Mucosa of stomach (tissue), 1 donor: ENCODE data around the gene KRTAP16-1.

Source experiments
- H3K27me3 ChIP-seq: one replicate; pipeline ENCODE4 v1.7.0; 2013; ENCODE audit warnings: mild to moderate bottlenecking, low read length; ENCODE audit not compliant: control insufficient read depth, insufficient read depth
- H3K36me3 ChIP-seq: one replicate; pipeline ENCODE4 v1.7.0; 2013; ENCODE audit warnings: low read length; ENCODE audit not compliant: control insufficient read depth, insufficient read depth
- H3K4me1 ChIP-seq: one replicate; pipeline ENCODE4 v1.7.0; 2013; ENCODE audit warnings: mild to moderate bottlenecking, low read length; ENCODE audit not compliant: control insufficient read depth, insufficient read depth
- H3K4me3 ChIP-seq: one replicate; pipeline ENCODE4 v1.7.0; 2013; ENCODE audit warnings: low read length
- H3K9ac ChIP-seq: one replicate; pipeline ENCODE4 v1.7.0; 2013; ENCODE audit warnings: mild to moderate bottlenecking, low read length, moderate library complexity
- H3K9me3 ChIP-seq: one replicate; pipeline ENCODE4 v1.7.0; 2013; ENCODE audit warnings: mild to moderate bottlenecking, low read length, moderate library complexity; ENCODE audit not compliant: control insufficient read depth
- donor health status: Pancreatic carcinoma.

The KRTAP16-1 gene

DNA sequence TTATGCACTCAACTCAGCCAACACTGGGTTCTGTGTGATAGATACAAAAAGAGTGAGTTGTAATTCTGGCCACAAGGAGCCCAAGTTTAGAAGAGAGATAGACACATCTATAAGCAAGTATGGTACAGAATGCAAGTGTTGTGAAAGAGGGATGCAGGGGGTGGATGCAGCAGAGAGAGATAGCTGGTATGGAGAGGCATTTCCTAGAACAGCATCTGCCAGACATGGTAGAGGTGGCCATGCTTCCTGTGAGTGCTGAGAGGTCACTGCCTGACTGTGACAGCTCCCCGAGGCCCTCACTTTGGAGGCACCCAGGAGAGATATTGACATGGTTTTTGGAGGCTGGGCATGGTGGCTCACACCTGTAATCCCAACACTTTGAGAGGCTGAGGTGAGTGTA lies 2.0 kb upstream of the KRTAP16-1 start:
- H3K36me3 ChIP-seq: no peaks in the 10 kb centered on the region
- no peaks in the 10 kb centered on the region for H3K9me3 ChIP-seq
- H3K9ac ChIP-seq: no peak overlapping the region
- no peaks in the 10 kb centered on the region for H3K4me1 ChIP-seq
- H3K27me3 ChIP-seq: no peaks in the 10 kb centered on the region
- H3K4me3 ChIP-seq: no peak overlapping the region

DNA sequence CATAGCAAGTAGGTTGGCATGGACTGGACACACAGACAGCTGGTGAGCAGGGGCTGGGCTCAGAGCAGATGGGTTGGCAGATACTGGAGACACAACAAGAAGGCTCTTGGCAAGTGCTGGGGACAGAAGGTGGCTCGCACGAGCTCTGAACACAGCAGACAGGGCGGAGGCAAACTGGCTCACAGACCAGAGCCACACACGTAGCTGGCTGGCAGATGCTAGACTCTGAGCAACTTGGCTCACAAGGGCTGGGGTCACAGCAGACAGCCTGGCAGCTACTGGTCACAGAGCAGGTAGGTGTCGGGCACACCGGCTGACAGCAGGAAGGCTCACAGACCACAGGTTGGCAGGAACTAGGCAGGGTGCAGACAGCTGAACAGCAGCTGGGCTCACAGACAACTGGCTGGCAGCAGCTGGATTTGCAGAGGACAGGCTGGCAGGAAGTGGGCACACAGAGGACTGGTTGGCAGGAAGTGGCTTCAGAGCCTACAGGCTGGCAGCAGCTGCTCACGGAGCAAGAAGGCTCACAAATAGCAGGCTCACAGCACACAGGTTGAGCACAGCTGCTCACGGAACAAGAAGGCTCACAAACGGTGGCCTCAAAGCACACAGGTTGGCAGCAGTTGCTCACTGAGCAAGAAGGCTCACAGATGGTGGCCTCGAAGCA lies 725 bp downstream of the KRTAP16-1 start:
- Histone ChIP-seq H3K36me3 (no peaks in the 10 kb centered on the region), H3K9me3 (no peaks in the 10 kb centered on the region), H3K27me3 (no peaks in the 10 kb centered on the region), H3K4me1 (no peaks in the 10 kb centered on the region), H3K9ac (no peak overlapping the region), H3K4me3 (no peak overlapping the region)

DNA sequence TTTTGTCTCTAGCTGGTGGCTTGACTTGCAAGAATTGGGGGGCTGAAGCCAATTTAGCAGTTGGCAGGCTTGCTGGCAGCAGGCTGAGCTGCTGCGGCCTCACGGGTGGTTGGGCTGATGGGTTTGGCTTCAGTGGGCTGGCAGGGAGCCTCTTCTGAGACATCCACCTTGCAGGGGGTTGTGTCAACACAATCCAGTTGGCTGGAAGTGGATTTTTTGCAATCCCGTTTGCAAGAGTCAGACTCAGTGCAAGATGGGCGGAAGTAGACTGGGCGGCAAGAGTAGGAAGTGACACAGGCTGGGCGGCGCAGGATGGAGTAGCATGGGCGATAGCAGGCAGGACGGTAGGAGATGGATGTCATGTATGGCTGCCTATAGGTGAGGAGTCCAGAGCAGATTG lies 1.5 kb downstream of the KRTAP16-1 start:
- no peak overlapping the region for H3K4me3 ChIP-seq

DNA sequence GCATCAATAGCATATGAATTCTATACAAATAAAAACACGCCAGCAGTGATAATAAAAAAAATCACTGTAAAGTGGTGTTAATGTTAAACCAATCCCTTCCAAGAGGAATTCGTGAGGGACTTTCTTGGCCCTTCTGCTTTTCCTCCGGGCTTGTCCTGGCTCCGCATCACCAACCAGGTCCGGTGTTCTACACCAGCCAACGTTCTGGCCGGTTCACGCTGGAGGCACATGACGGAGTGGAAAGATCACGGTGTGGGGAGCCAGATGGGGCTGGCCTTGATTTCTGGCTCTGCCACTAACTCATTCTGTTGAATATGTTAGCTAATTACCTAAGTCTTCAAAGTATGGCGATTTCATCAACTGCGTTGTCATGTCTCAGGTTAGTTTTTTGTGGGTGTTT lies 5.0 kb downstream of the KRTAP16-1 start:
- no peak overlapping the region for H3K4me3 ChIP-seq
- no peaks in the 10 kb centered on the region for H3K4me1 ChIP-seq
- H3K9ac ChIP-seq: no peak overlapping the region
- no peaks in the 10 kb centered on the region for H3K27me3 ChIP-seq
- no peaks in the 10 kb centered on the region for H3K9me3 ChIP-seq
- no peaks in the 10 kb centered on the region for H3K36me3 ChIP-seq

More for the DNA sequence above, 1.5 kb downstream of the KRTAP16-1 start:
- H3K9me3 ChIP-seq: no peaks in the 10 kb centered on the region
- H3K36me3 ChIP-seq: no peaks in the 10 kb centered on the region
- no peaks in the 10 kb centered on the region for H3K4me1 ChIP-seq
- no peak overlapping the region for H3K9ac ChIP-seq
- H3K27me3 ChIP-seq: no peaks in the 10 kb centered on the region

DNA sequence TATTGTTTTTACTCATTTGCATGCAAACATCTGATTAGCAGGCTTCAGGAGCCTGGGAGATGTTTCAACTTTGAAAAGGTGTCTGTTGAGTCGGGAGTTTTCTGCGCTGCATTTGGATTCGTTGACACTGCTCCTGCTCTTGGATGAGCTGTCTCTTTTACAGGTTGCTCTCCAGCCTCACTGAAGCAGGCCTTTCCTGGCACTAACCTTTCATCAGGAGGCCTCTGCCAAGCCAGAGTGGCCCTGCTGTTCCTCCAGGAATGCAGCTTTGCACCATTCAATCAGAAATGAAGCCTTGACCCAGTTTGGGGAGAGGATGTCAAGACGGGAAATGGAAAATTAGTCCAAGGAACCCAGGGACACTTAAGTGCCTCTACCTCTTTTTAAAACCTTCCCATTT lies 6.1 kb downstream of the KRTAP16-1 start:
- no peak overlapping the region for H3K9ac ChIP-seq
- no peaks in the 10 kb centered on the region for H3K9me3 ChIP-seq
- no peaks in the 10 kb centered on the region for H3K4me1 ChIP-seq
- H3K27me3 ChIP-seq: no peaks in the 10 kb centered on the region
- no peak overlapping the region for H3K4me3 ChIP-seq
- H3K36me3 ChIP-seq: no peaks in the 10 kb centered on the region

DNA sequence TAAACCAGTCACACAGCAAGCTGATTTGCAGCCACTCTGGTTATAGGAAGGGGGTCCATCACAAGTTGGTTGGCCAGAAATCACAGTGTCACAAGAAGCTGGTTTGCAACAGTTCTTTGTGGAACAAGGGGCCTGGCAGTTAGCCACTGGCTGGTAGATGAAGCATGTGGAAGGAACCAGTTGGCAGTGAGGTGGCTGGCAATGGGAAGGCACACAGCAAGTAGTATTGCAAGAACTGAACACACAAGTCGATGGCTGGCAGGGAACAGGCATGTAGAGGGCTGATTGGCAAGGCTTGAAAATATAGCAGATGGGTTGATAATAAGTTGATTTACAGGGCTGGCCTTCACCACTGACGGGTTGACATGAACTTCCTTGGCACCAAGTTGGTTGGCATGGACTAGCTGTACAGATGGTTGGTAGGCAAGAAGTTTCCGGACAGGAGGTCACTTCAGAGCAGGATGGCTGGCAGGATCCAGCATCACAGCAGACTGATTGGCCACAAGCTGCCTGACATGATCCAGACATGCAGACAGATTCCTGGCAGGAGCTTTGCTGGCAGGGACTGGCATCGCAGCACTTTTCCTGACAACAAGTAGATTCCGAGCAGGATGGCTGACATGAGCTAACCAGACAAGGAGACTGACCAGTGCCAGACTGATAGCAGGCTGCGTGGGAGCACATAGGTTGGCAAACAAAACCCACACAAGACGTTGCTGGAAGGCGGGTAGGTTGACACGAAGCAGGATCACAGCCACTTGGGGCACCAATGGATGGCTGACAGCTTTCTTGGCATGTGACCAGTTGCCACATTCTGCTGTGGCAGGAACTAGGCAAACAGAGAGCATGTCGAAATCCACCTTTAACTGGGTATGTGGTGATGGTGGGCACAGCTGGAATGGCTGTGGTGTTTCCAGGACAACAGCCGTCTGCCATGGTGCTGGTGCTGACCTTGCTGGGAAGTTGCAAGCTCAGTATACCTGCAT lies 6.9 kb downstream of the KRTAP16-1 start, which contains the start of gene KRTAP29-1:
TSS of gene KRTAP29-1 (minus strand) at position 936 of the 986 bp plus-strand sequence. CDS start at position 936, 0 bp downstream.
- H3K36me3 ChIP-seq: no peaks in the 10 kb centered on the region
- H3K9ac ChIP-seq: no peak within 1 kb of the TSS
- no peaks in the 10 kb centered on the region for H3K4me1 ChIP-seq
- H3K4me3 ChIP-seq: no peak within 1 kb of the TSS
- H3K27me3 ChIP-seq: no peaks in the 10 kb centered on the region
- no peaks in the 10 kb centered on the region for H3K9me3 ChIP-seq

DNA sequence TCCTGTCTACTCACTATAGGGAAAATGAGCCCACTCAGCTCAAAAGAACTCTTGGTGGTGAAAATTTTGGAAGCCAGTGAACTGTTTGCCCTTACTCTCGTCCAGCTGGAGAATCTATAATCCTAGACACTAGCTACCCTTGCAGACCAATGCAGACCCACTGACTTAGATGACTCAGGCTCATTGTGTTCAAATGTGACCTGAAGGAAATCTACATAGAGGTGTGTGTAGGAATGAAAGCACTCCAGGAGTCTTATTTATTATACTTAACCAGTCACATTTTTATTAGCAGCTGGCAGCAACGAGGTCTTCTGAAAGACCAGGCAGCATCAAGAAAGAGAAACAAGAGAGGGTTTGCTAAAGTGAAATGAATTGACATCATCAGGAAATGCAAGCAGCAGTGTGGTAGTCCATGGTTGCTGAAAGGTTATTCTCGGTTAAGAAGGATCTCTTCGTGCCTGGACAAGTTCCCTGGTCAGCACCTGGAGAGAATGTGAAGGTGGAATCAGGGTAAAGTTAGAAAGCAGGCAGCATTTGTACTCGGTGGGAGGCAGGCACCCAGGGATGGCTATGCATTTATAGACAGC lies 7.8 kb downstream of the KRTAP16-1 start:
- Histone ChIP-seq H3K4me3 (no peak overlapping the region), H3K9me3 (no peaks in the 10 kb centered on the region), H3K9ac (no peak overlapping the region), H3K4me1 (no peaks in the 10 kb centered on the region), H3K27me3 (no peaks in the 10 kb centered on the region), H3K36me3 (no peaks in the 10 kb centered on the region)

DNA sequence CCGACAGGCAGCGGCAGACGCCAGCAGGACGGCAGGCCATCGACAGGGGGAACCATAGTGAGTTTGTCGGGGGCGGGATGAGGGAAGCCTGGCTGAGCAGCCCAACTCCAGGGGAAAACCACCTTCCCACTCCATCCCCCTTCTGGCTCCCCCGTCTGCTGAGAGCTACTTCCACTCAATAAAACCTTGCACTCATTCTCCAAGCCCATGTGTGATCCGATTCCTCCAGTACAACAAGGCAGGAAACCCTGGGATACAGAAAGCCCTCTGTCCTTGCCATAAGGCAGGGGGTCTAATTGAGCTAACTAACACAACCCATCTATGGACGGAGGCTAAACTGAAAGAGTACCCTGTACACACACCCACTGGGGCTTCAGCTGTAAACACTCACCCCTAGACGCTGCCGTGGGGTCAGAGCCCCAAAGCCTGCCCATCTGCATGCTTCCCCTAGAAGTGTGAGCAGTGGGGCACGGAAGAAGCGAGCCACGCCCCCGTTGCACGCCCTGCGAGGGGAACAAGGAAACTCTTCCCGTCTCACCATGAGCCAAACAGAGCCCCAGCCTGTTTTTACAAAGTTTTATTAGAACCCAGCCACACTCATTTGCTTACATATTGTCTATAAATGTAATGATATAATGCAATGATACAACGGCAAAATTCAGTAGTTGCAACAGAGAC lies 10.5 kb downstream of the KRTAP16-1 start:
- Histone ChIP-seq H3K9ac (no peak overlapping the region), H3K4me3 (no peak overlapping the region), H3K4me1 (no peaks in the 10 kb centered on the region), H3K27me3 (no peaks in the 10 kb centered on the region), H3K9me3 (no peaks in the 10 kb centered on the region), H3K36me3 (no peaks in the 10 kb centered on the region)

DNA sequence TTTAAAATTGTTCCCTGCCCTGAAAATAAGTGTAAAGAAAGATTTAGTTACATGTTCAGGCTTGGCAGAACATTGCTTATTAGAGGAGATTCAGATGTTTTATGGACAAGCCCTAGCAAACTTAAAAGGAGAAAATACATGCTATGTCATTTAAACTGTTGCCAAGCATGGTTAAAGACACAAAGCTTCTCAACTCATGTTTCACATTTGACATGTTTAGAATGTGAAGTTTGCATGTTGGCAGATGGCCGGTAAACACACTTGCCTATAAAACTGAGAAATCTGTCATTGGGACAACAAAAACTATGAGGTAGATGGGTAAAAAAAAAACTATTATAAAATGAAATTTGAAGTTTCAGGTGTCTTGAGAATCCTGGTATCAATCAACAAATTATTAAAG lies 12.3 kb downstream of the KRTAP16-1 start:
- no peaks in the 10 kb centered on the region for H3K27me3 ChIP-seq
- no peaks in the 10 kb centered on the region for H3K9me3 ChIP-seq
- H3K9ac ChIP-seq: no peak overlapping the region
- no peak overlapping the region for H3K4me3 ChIP-seq
- H3K36me3 ChIP-seq: no peaks in the 10 kb centered on the region
- H3K4me1 ChIP-seq: no peaks in the 10 kb centered on the region

DNA sequence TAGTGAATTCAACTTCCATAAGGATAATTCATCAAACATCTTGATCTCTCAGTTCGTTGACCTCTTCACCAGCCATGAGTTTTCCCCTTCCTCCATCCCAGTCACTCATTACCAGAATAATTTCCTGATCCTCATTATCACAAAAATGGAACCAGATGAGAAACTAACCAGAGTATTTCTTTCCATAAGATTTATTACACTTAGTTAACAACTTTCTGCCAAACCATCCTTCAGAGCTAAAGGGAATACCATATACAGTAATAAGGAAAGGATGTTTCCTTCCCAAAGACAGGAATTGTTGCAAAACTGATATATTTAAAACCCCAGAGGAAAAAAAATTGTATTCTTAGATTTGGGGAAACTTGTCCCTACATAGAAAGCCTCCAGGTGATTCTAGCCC lies 15.1 kb downstream of the KRTAP16-1 start:
- Histone ChIP-seq H3K4me3 (no peak overlapping the region), H3K27me3 (no peaks in the 10 kb centered on the region), H3K36me3 (no peaks in the 10 kb centered on the region), H3K4me1 (no peaks in the 10 kb centered on the region), H3K9me3 (no peaks in the 10 kb centered on the region), H3K9ac (no peak overlapping the region)

DNA sequence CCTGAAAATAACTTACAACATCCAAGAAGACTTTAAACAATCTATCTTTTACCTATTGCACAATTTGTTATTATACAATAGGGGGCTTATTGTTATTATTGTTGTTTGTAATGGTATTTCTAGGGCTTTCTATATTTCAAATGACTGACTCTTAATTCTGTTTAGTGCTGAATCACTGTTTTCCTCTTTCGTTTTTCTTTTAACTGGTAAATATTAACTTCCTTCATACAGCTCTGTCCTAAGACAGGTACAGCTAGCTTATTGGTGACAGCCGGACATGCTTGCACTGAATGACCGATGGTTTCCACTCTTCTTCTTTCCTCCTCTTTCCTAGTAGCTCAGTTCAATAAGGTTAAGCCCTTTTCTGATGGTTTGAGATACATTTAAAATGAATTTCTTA lies 22.1 kb downstream of the KRTAP16-1 start:
- Histone ChIP-seq H3K4me1 (no peaks in the 10 kb centered on the region), H3K4me3 (no peak overlapping the region), H3K9me3 (no peaks in the 10 kb centered on the region), H3K9ac (no peak overlapping the region), H3K27me3 (no peaks in the 10 kb centered on the region), H3K36me3 (no peaks in the 10 kb centered on the region)
